ENCODE data around the gene P2RX4.

DNA sequence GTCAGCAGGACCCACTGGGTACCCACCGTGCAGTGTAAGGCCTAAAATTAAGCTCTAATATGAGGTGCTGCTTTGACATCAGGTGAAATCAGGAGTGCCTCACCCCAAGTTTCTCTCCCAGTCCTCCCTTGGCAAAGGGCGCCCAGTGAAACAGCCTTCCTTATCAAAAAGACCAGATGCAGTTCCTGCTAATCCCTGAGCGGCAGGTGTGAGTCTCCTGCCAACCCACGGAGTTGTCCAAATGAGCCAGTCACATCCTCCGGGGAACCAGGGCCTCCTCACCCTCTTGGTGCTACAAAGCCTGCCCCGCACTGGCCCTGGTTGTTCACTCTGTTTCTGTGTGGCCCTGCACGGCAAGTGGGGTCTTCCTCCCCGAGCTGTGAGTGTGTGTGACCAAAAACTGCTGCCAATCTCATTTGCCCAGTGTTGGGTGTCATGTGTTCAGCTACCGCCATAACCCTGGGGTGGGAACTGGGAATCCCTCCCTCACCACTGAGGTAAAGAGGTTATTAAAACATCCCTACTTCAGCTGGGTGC is 20.2 kb upstream of the P2RX4 start:
- TF ChIP-seq, protein P1, sequence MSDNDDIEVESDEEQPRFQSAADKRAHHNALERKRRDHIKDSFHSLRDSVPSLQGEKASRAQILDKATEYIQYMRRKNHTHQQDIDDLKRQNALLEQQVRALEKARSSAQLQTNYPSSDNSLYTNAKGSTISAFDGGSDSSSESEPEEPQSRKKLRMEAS (IDR thresholded peaks at IDR 0.05): no peak
- TF ChIP-seq, protein P2, sequence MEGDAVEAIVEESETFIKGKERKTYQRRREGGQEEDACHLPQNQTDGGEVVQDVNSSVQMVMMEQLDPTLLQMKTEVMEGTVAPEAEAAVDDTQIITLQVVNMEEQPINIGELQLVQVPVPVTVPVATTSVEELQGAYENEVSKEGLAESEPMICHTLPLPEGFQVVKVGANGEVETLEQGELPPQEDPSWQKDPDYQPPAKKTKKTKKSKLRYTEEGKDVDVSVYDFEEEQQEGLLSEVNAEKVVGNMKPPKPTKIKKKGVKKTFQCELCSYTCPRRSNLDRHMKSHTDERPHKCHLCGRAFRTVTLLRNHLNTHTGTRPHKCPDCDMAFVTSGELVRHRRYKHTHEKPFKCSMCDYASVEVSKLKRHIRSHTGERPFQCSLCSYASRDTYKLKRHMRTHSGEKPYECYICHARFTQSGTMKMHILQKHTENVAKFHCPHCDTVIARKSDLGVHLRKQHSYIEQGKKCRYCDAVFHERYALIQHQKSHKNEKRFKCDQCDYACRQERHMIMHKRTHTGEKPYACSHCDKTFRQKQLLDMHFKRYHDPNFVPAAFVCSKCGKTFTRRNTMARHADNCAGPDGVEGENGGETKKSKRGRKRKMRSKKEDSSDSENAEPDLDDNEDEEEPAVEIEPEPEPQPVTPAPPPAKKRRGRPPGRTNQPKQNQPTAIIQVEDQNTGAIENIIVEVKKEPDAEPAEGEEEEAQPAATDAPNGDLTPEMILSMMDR (IDR thresholded peaks at IDR 0.05; ENCODE audit: low read depth, low read length, missing input control): no peak
- TF ChIP-seq NR2F2 (IDR thresholded peaks at IDR 0.05) (no peak), HNF4G (IDR thresholded peaks at IDR 0.05) (no peak), SP1 (IDR thresholded peaks at IDR 0.05) (no peak), YY1 (IDR thresholded peaks at IDR 0.05) (no peak)

All from liver (tissue), 3 donors.